H1 (cell line): ENCODE data around the gene TRNAU1AP. TPM values are rescaled to one million over a fixed set of nuclear protein-coding genes. Genes with fewer than 3 reads are reported as not detected.

Source experiments
- ATF2 ChIP-seq: IDR thresholded peaks from 2 replicates; pipeline ENCODE4 v1.6.1; 2012; ENCODE audit warnings: low read length, inconsistent platforms
- ATF3 ChIP-seq: IDR thresholded peaks from 2 replicates; pipeline ENCODE4 v1.6.1; 2011; ENCODE audit warnings: low read depth, mild to moderate bottlenecking, low read length; ENCODE audit not compliant: insufficient read depth
- BRCA1 ChIP-seq: IDR thresholded peaks from 2 replicates; pipeline ENCODE4 v1.6.1; 2012; ENCODE audit warnings: low read depth, low read length, improper control_type of control experiment
- CBX5 ChIP-seq: fragments of 300-800, 300-1000 bp; sonication (generic); IDR thresholded peaks from 2 replicates; pipeline ENCODE4 v1.7.1; 2016; ENCODE audit warnings: antibody characterized with exemption, low read length, low read depth
- CTCF ChIP-seq, 3 experiments: IDR thresholded peaks; 1 replicate in 2 of 3; 2 replicates in 1 of 3; pipeline versions ENCODE4 v1.5.1 to v1.6.1; 2011; ENCODE audit warnings: low read length in 3 of 3, mild to moderate bottlenecking in 3 of 3, inconsistent platforms in 2 of 3, low read depth in 1 of 3, moderate library complexity in 1 of 3; ENCODE audit not compliant: insufficient read depth in 1 of 3; ENCODE audit errors: control extremely low read depth in 1 of 3
- EGR1 ChIP-seq: IDR thresholded peaks from 2 replicates; pipeline ENCODE4 v1.6.1; 2011; ENCODE audit warnings: low read depth, low read length, borderline replicate concordance
- EP300 ChIP-seq, 2 experiments: IDR thresholded peaks; 1 replicate in 1 of 2; 2 replicates in 1 of 2; pipeline ENCODE4 v1.6.1; 2011 to 2012; ENCODE audit warnings: low read depth in 2 of 2, low read length in 2 of 2, mild to moderate bottlenecking in 2 of 2, borderline replicate concordance in 1 of 2, inconsistent platforms in 1 of 2, moderate library complexity in 1 of 2
- FOSL1 ChIP-seq: IDR thresholded peaks from 2 replicates; pipeline ENCODE4 v1.6.1; 2011; ENCODE audit warnings: mild to moderate bottlenecking, low read depth, low read length, moderate library complexity; ENCODE audit not compliant: insufficient read depth
- GABPA ChIP-seq: IDR thresholded peaks from 2 replicates; pipeline ENCODE4 v1.6.1; 2011; ENCODE audit warnings: mild to moderate bottlenecking, low read length, moderate library complexity, borderline replicate concordance; ENCODE audit not compliant: insufficient read depth
- HDAC2 ChIP-seq, 2 experiments: fragments of 300-600 bp in 1 of 2; sonication (generic) in 1 of 2; IDR thresholded peaks; 2 replicates each; pipeline ENCODE4 v1.6.1; 2011 to 2012; ENCODE audit warnings: low read depth in 2 of 2, low read length in 2 of 2, mild to moderate bottlenecking in 2 of 2, moderate library complexity in 2 of 2, borderline replicate concordance in 1 of 2, inconsistent platforms in 1 of 2
- NANOG ChIP-seq: IDR thresholded peaks from 2 replicates; pipeline ENCODE4 v1.6.1; 2011; ENCODE audit warnings: low read length, low read depth, mild to moderate bottlenecking, inconsistent platforms; ENCODE audit not compliant: insufficient read depth, poor library complexity, severe bottlenecking
- POU5F1 ChIP-seq: IDR thresholded peaks from 2 replicates; pipeline ENCODE4 v1.6.1; 2011; ENCODE audit warnings: low read depth, mild to moderate bottlenecking, low read length, moderate library complexity
- RBBP5 ChIP-seq: IDR thresholded peaks from 2 replicates; pipeline ENCODE4 v1.7.1; 2012; ENCODE audit warnings: low read depth, mild to moderate bottlenecking, inconsistent platforms, low read length, moderate library complexity, borderline replicate concordance
- SIX5 ChIP-seq: IDR thresholded peaks from 2 replicates; pipeline ENCODE4 v1.6.1; 2011; ENCODE audit warnings: mild to moderate bottlenecking, low read depth, low read length
- SP4 ChIP-seq: IDR thresholded peaks from 2 replicates; pipeline ENCODE4 v1.6.1; 2012; ENCODE audit warnings: low read length, inconsistent platforms
- TAF1 ChIP-seq: IDR thresholded peaks from 2 replicates; pipeline ENCODE4 v1.6.1; 2011; ENCODE audit warnings: mild to moderate bottlenecking, low read depth, low read length
- TAF7 ChIP-seq: optimal IDR thresholded peaks from 2 replicates; pipeline ENCODE3; 2011; ENCODE audit warnings: low read depth, mild to moderate bottlenecking, inconsistent platforms, low read length, moderate library complexity, borderline replicate concordance
- polyA plus RNA-seq, 7 experiments: library from polyadenylated mRNA; depleted of rRNA in 3 of 7; stranded (reverse) in 5 of 7; unstranded in 2 of 7; fragments of >200 nt in 5 of 7; fragments of 200-250 nt in 2 of 7; gene quantifications; 1 replicate in 5 of 7; 2 replicates in 1 of 7; 4 replicates in 1 of 7; pipeline versions ENCODE4 v1.2.1 to v1.2.3, GENCODE V29; 2011 to 2013; ENCODE audit warnings: missing spikeins in 2 of 7, mixed read lengths in 2 of 7
- total RNA-seq: library from RNA; stranded (reverse); fragmentation: NEBNext Ultra II Directional; extraction: Animal tissue kit (Norgen Biotek cat#: 25700); gene quantifications from 2 replicates; pipeline ENCODE4 v1.2.1, GENCODE V29; 2021

The TRNAU1AP gene
- total and polyA plus RNA-seq, 2 of the 8 experiments (the other 6 are each of a cell fraction or from before 2014, with no cell fraction given): 35.2 to 37.1 TPM

- TF ChIP-seq TAF7 (no peak), FOSL1 (no peak), ATF3 (no peak), ATF2 (no peak), HDAC2 (IDR thresholded peaks at IDR 0.05; ENCODE audit: borderline replicate concordance in 1 of 2, low read depth in 2 of 2, low read length in 2 of 2) (0 out of 4 replicates have a peak, but pooled peaks of 1 of the 2 experiments have one; percentile 36), NANOG (no peak), RBBP5 (no peak; the same call in 1 of the 2 replicates), CTCF (IDR thresholded peaks at IDR 0.05; ENCODE audit: control extremely low read depth in 1 of 3, insufficient read depth in 1 of 3, low read depth in 1 of 3, low read length in 3 of 3) (no peak), SIX5 (no peak), EP300 (IDR thresholded peaks at IDR 0.05; ENCODE audit: borderline replicate concordance in 1 of 2, low read depth in 2 of 2, low read length in 2 of 2) (no peak), GABPA (no peak), POU5F1 (no peak), SP4 (no peak), BRCA1 (no peak), TAF1 (no peak; the same call in 1 of the 2 replicates), EGR1 (no peak), CBX5 (no peak)
- TF ChIP-seq, all 59 proteins: peak for 7
Observed at GRCh38 chr1:28518745-28519341, 34.0 kb upstream of the TRNAU1AP start (continued).
